H9 (cell line): ENCODE measurements around the gene CPAMD8. TPM values are rescaled to one million over a fixed set of nuclear protein-coding genes. Genes with fewer than 3 reads are reported as not detected.

Experiments
- DNase-seq: peaks from one replicate; pipeline ENCODE4 v3.0.0-alpha.2; 2017
- H2AFZ ChIP-seq: one replicate; pipeline ENCODE4 v1.6.1; 2013; ENCODE audit warnings: mild to moderate bottlenecking, low read length, control low read depth, moderate library complexity
- H2AK5ac ChIP-seq: 2 replicates; pipeline ENCODE4 v1.6.1; 2013; ENCODE audit warnings: low read length, control low read depth, mixed read lengths; ENCODE audit not compliant: insufficient read length
- H2BK120ac ChIP-seq: one replicate; pipeline ENCODE4 v1.6.1; 2013; ENCODE audit warnings: low read depth, mild to moderate bottlenecking, low read length, control low read depth, inconsistent platforms; ENCODE audit not compliant: poor library complexity, severe bottlenecking
- H2BK12ac ChIP-seq: 2 replicates; pipeline ENCODE4 v1.6.1; 2013; ENCODE audit warnings: low read length, control low read depth, mixed read lengths, low read depth; ENCODE audit not compliant: insufficient read length
- H2BK15ac ChIP-seq: 2 replicates; pipeline ENCODE4 v1.6.1; 2013; ENCODE audit warnings: low read depth, low read length, control low read depth
- H2BK20ac ChIP-seq: one replicate; pipeline ENCODE4 v1.6.1; 2013; ENCODE audit warnings: low read depth, mild to moderate bottlenecking, low read length, control low read depth, inconsistent platforms; ENCODE audit not compliant: poor library complexity, severe bottlenecking
- H2BK5ac ChIP-seq: 2 replicates; pipeline ENCODE4 v1.6.1; 2013; ENCODE audit warnings: low read length, control low read depth, mixed read lengths; ENCODE audit not compliant: insufficient read length
- H3K14ac ChIP-seq: 2 replicates; pipeline ENCODE4 v1.6.1; 2013; ENCODE audit warnings: low read length, control low read depth; ENCODE audit not compliant: insufficient read depth
- H3K18ac ChIP-seq: 2 replicates; pipeline ENCODE4 v1.6.1; 2013; ENCODE audit warnings: low read depth, mild to moderate bottlenecking, mixed read lengths, low read length, control low read depth; ENCODE audit not compliant: insufficient read length
- H3K23ac ChIP-seq: 2 replicates; pipeline ENCODE4 v1.6.1; 2013; ENCODE audit warnings: low read length, control low read depth, mixed read lengths, low read depth; ENCODE audit not compliant: insufficient read length
- H3K23me2 ChIP-seq: 2 replicates; pipeline ENCODE4 v1.6.1; 2013; ENCODE audit warnings: low read depth, mild to moderate bottlenecking, mixed read lengths, low read length, control low read depth; ENCODE audit not compliant: insufficient read length, poor library complexity, severe bottlenecking
- H3K27ac ChIP-seq: 2 replicates; pipeline ENCODE4 v1.5.1; 2013; ENCODE audit warnings: low read length, control low read depth, mixed read lengths, low read depth; ENCODE audit not compliant: insufficient read length
- H3K27me3 ChIP-seq: 2 replicates; pipeline ENCODE4 v1.6.1; 2013; ENCODE audit warnings: low read length, control low read depth, inconsistent platforms; ENCODE audit not compliant: insufficient read depth
- H3K4ac ChIP-seq: 2 replicates; pipeline ENCODE4 v1.6.1; 2013; ENCODE audit warnings: low read depth, mild to moderate bottlenecking, control low read depth, inconsistent platforms, low read length, moderate library complexity
- H3K4me1 ChIP-seq: 2 replicates; pipeline ENCODE4 v1.6.1; 2013; ENCODE audit warnings: low read length, control low read depth, inconsistent platforms; ENCODE audit not compliant: insufficient read depth
- H3K4me2 ChIP-seq: 2 replicates; pipeline ENCODE4 v1.6.1; 2013; ENCODE audit warnings: low read length, control low read depth, mixed read lengths; ENCODE audit not compliant: insufficient read length, insufficient read depth
- H3K56ac ChIP-seq: 2 replicates; pipeline ENCODE4 v1.6.1; 2013; ENCODE audit warnings: low read depth, mild to moderate bottlenecking, mixed read lengths, low read length, control low read depth; ENCODE audit not compliant: insufficient read length
- H3K79me1 ChIP-seq: 2 replicates; pipeline ENCODE4 v1.6.1; 2013; ENCODE audit warnings: low read depth, mild to moderate bottlenecking, moderate library complexity, low read length, control low read depth, inconsistent platforms; ENCODE audit not compliant: insufficient read depth, poor library complexity, severe bottlenecking
- H3K79me2 ChIP-seq: 2 replicates; pipeline ENCODE4 v1.6.1; 2013; ENCODE audit warnings: low read length, control low read depth, inconsistent platforms; ENCODE audit not compliant: insufficient read depth
- H3K9ac ChIP-seq: 2 replicates; pipeline ENCODE4 v1.6.1; 2013; ENCODE audit warnings: low read length, control low read depth, mixed read lengths; ENCODE audit not compliant: insufficient read length; ENCODE audit errors: extremely low read depth
- H3K9me3 ChIP-seq: one replicate; pipeline ENCODE4 v1.6.1; 2013; ENCODE audit warnings: low read depth, low read length, inconsistent platforms; ENCODE audit not compliant: control insufficient read depth
- H3T11ph ChIP-seq: one replicate; pipeline ENCODE4 v1.6.1; 2013; ENCODE audit warnings: mild to moderate bottlenecking, low read length, control low read depth, inconsistent platforms
- H4K20me1 ChIP-seq: one replicate; pipeline ENCODE4 v1.6.1; 2013; ENCODE audit not compliant: control insufficient read depth, insufficient read length, insufficient read depth
- H4K5ac ChIP-seq: 2 replicates; pipeline ENCODE4 v1.6.1; 2013; ENCODE audit warnings: low read depth, mild to moderate bottlenecking, mixed read lengths, low read length, control low read depth; ENCODE audit not compliant: insufficient read length
- H4K8ac ChIP-seq: replicated peaks from 2 replicates; pipeline ENCODE4 v1.6.1; 2013; ENCODE audit warnings: low read length, control low read depth, mixed read lengths, low read depth; ENCODE audit not compliant: insufficient read length
- H4K91ac ChIP-seq: 2 replicates; pipeline ENCODE4 v1.6.1; 2013; ENCODE audit warnings: low read depth, mild to moderate bottlenecking, moderate library complexity, mixed read lengths, low read length, control low read depth; ENCODE audit not compliant: insufficient read length
- H3K27ac Mint-ChIP-seq, 3 experiments: 2 replicates in 2 of 3; 3 replicates in 1 of 3; pipeline ENCODE4 v1.8.0; 2020 to 2021; ENCODE audit warnings: mixed read lengths in 3 of 3, mild to moderate bottlenecking in 1 of 3, moderate library complexity in 1 of 3
- H3K27me3 Mint-ChIP-seq: 2 replicates; pipeline ENCODE4 v1.8.0; 2021; ENCODE audit warnings: low read depth, mild to moderate bottlenecking, moderate library complexity, mixed read lengths
- H3K36me3 Mint-ChIP-seq, 3 experiments: 2 replicates in 2 of 3; 3 replicates in 1 of 3; pipeline ENCODE4 v1.8.0; 2020 to 2021; ENCODE audit warnings: low read depth in 3 of 3, mixed read lengths in 3 of 3; ENCODE audit not compliant: insufficient read depth in 1 of 3
- H3K4me1 Mint-ChIP-seq, 2 experiments: 2 replicates each; pipeline ENCODE4 v1.8.0; 2020; ENCODE audit warnings: mixed read lengths in 2 of 2
- H3K4me3 Mint-ChIP-seq, 2 experiments: 2 replicates in 1 of 2; 3 replicates in 1 of 2; pipeline ENCODE4 v1.8.0; 2020 to 2021; ENCODE audit warnings: mild to moderate bottlenecking in 2 of 2, mixed read lengths in 2 of 2, moderate library complexity in 1 of 2
- H3K9me3 Mint-ChIP-seq, 2 experiments: 2 replicates in 1 of 2; 3 replicates in 1 of 2; pipeline ENCODE4 v1.8.0; 2020; ENCODE audit warnings: mild to moderate bottlenecking in 2 of 2, mixed read lengths in 2 of 2, moderate library complexity in 1 of 2
- WGBS: extraction: QIAGEN DNeasy Blood & Tissue Kit; methylation state at CpG from one replicate; pipeline ENCODE4 v1.1.7; 2013; ENCODE audit warnings: missing lambda C conversion rate, low lambda C conversion rate, mixed read lengths; ENCODE audit not compliant: insufficient read length; ENCODE audit errors: extremely low coverage; 5-methylcytosine and 5-hydroxymethylcytosine counted together
- total RNA-seq: library from RNA; stranded (reverse); gene quantifications from 2 replicates; pipeline ENCODE4 v1.2.1, GENCODE V29; 2021
- TF ChIP-seq, protein P1 (sequence below): fragments of 200-600 bp; sonication (generic); conservative IDR thresholded peaks from 3 replicates; pipeline ENCODE4 v1.8.0; 2021; ENCODE audit warnings: antibody characterized with exemption, mild to moderate bottlenecking

CPAMD8 gene
- total RNA-seq, 1 experiment from 2014 or later: 12.0 TPM

GRCh38 chr19:16882146-16882545 lies 144.5 kb downstream of the CPAMD8 start:
- Mint-ChIP-seq H3K4me1 (no peaks in the 10 kb centered on the region), H3K4me3 (no peak overlapping the region), H3K9me3 (peaks cover 26 to 31% of the 10 kb centered on the region in 2 experiments), H3K27ac (no peak overlapping the region), H3K36me3 (peaks cover 35 to 48% (median 47%) of the 10 kb centered on the region in 3 experiments), H3K27me3 (peaks cover 5% of the 10 kb centered on the region)
- Histone ChIP-seq H2BK15ac (no peak overlapping the region), H3K23ac (no peak overlapping the region), H2AFZ (no peak overlapping the region), H2BK5ac (no peak overlapping the region), H3K4me2 (no peak overlapping the region), H3K79me2 (no peaks in the 10 kb centered on the region), H3K9ac (no peak overlapping the region), H4K20me1 (no peaks in the 10 kb centered on the region), H4K5ac (no peak overlapping the region), H3K18ac (no peak overlapping the region), H3K4me1 (no peaks in the 10 kb centered on the region), H2BK20ac (no peak overlapping the region), H3K4ac (no peak overlapping the region), H3K14ac (no peak overlapping the region), H4K91ac (no peak overlapping the region), H3K79me1 (no peaks in the 10 kb centered on the region), H2BK12ac (no peak overlapping the region), H3K56ac (no peak overlapping the region), H3K27ac (no peak overlapping the region), H3K9me3 (peaks cover 10% of the 10 kb centered on the region), H3T11ph (no peak overlapping the region), H3K23me2 (no peaks in the 10 kb centered on the region), H4K8ac (no peak overlapping the region), H2AK5ac (no peak overlapping the region), H2BK120ac (no peak overlapping the region), H3K27me3 (no peaks in the 10 kb centered on the region)
- no CpG with 5 or more reads among the region's 3 CpGs for WGBS
- DNase-seq: no peak
- TF ChIP-seq, protein P1, sequence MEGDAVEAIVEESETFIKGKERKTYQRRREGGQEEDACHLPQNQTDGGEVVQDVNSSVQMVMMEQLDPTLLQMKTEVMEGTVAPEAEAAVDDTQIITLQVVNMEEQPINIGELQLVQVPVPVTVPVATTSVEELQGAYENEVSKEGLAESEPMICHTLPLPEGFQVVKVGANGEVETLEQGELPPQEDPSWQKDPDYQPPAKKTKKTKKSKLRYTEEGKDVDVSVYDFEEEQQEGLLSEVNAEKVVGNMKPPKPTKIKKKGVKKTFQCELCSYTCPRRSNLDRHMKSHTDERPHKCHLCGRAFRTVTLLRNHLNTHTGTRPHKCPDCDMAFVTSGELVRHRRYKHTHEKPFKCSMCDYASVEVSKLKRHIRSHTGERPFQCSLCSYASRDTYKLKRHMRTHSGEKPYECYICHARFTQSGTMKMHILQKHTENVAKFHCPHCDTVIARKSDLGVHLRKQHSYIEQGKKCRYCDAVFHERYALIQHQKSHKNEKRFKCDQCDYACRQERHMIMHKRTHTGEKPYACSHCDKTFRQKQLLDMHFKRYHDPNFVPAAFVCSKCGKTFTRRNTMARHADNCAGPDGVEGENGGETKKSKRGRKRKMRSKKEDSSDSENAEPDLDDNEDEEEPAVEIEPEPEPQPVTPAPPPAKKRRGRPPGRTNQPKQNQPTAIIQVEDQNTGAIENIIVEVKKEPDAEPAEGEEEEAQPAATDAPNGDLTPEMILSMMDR: no peak
